PC-3 (cell line): ENCODE results near the gene KDM6B. TPM values are rescaled to one million over a fixed set of nuclear protein-coding genes. Genes with fewer than 3 reads are reported as not detected.

Experiments used
- ATAC-seq: fragments of 200-7000 bp; cut with Tn5 transposase; 2 replicates; pipeline ENCODE4 v1.9.1; 2020; ENCODE audit warnings: mild to moderate bottlenecking, moderate library complexity
- BruUV-seq: library from RNA; stranded (reverse); fragments of 400-500 nt; replicated peaks from 2 replicates; lab custom pipeline; 2021; lab: Mats Ljungman, UMichigan
- CTCF ChIA-PET: fragments of 300-600 bp; sonication (Branson Sonifier 250); formaldehyde crosslinking; loops from one replicate; lab custom pipeline; 2022; ENCODE audit warnings: antibody characterized with exemption; lab: Charles Lee
- POLR2A ChIA-PET: fragments of 300-600 bp; sonication (Branson Sonifier 250); formaldehyde crosslinking; loops from one replicate; lab custom pipeline; 2022; ENCODE audit warnings: antibody characterized with exemption; ENCODE audit not compliant: unreplicated experiment; lab: Charles Lee
- DNase-seq: peaks from one replicate; pipeline ENCODE4 v3.0.0-alpha.2; 2015
- H2AFZ ChIP-seq: fragments of 300-600 bp; sonication (generic); 2 replicates; pipeline ENCODE4 v1.6.0; 2016; ENCODE audit warnings: antibody characterized with exemption, low read length
- H3F3A ChIP-seq: fragments of 300-600 bp; sonication (generic); one replicate; pipeline ENCODE4 v1.6.0; 2017; ENCODE audit warnings: antibody characterized with exemption, low read length, control low read depth, mild to moderate bottlenecking; ENCODE audit not compliant: unreplicated experiment
- H3K27ac ChIP-seq: fragments of 300-600 bp; sonication (generic); 2 replicates; pipeline ENCODE4 v1.5.1; 2016; ENCODE audit warnings: mild to moderate bottlenecking, low read length
- H3K27me3 ChIP-seq: fragments of 300-600 bp; sonication (generic); 2 replicates; pipeline ENCODE4 v1.6.1; 2016; ENCODE audit warnings: low read length, mixed read lengths
- H3K36me3 ChIP-seq: fragments of 300-600 bp; sonication (generic); 2 replicates; pipeline ENCODE4 v1.6.1; 2016; ENCODE audit warnings: low read depth, mixed run types, low read length, mixed read lengths
- H3K4me1 ChIP-seq: fragments of 300-600 bp; sonication (generic); 2 replicates; pipeline ENCODE4 v1.5.1; 2016; ENCODE audit warnings: low read length; ENCODE audit not compliant: insufficient read depth
- H3K4me2 ChIP-seq: fragments of 300-600 bp; sonication (generic); 2 replicates; pipeline ENCODE4 v1.6.0; 2016; ENCODE audit warnings: low read length
- H3K4me3 ChIP-seq: fragments of 300-600 bp; sonication (generic); 2 replicates; pipeline ENCODE4 v1.5.1; 2016; ENCODE audit warnings: mild to moderate bottlenecking, low read length, mixed read lengths
- H3K79me2 ChIP-seq: fragments of 300-600 bp; sonication (generic); 2 replicates; pipeline ENCODE4 v1.6.1; 2017; ENCODE audit warnings: low read length, mixed read lengths
- H3K9ac ChIP-seq: fragments of 300-600 bp; sonication (generic); 2 replicates; pipeline ENCODE4 v1.6.0; 2016; ENCODE audit warnings: mild to moderate bottlenecking, low read length
- H3K9me2 ChIP-seq: fragments of 300-600 bp; sonication (generic); replicated peaks from 2 replicates; pipeline ENCODE4 v1.6.1; 2016; ENCODE audit warnings: mixed run types, low read length, mixed read lengths
- H3K9me3 ChIP-seq: fragments of 300-600 bp; sonication (generic); 2 replicates; pipeline ENCODE4 v1.6.1; 2016; ENCODE audit warnings: low read length, mixed read lengths
- H4K20me1 ChIP-seq: fragments of 300-600 bp; sonication (generic); 2 replicates; pipeline ENCODE4 v1.6.1; 2016; ENCODE audit warnings: low read length, mixed read lengths
- CTCF ChIP-seq: fragments of 300-600 bp; sonication (generic); conservative IDR thresholded peaks from 2 replicates; pipeline ENCODE4 v1.5.1; 2017; ENCODE audit warnings: antibody characterized with exemption, low read depth, mild to moderate bottlenecking, low read length
- EZH2 ChIP-seq: fragments of 300-600 bp; sonication (generic); IDR thresholded peaks from one replicate; pipeline ENCODE4 v1.6.1; 2017; ENCODE audit warnings: antibody characterized with exemption, mild to moderate bottlenecking, low read length; ENCODE audit not compliant: unreplicated experiment
- EZH2phosphoT487 ChIP-seq: fragments of 300-600 bp; sonication (generic); IDR thresholded peaks from 2 replicates; pipeline ENCODE4 v1.6.1; 2018; ENCODE audit warnings: mild to moderate bottlenecking, antibody characterized with exemption, low read length, borderline replicate concordance
- intact Hi-C: fragments of 100-400 bp; cut with micrococcal nuclease; formaldehyde crosslinking; loops from 2 replicates; pipeline ENCODE4 v1.9.0; 2023
- total RNA-seq: library from RNA; depleted of rRNA; stranded (reverse); fragments of >200 nt; gene quantifications from 2 replicates; pipeline ENCODE4 v1.2.3, GENCODE V29; 2014

Gene KDM6B
- total RNA-seq, 1 experiment from 2014 or later: 3.2 TPM

- Histone ChIP-seq H3F3A (no peaks in the 10 kb centered on the region), H3K36me3 (no peaks in the 10 kb centered on the region), H3K27me3 (no peaks in the 10 kb centered on the region), H3K9ac (no peak overlapping the region), H3K79me2 (no peaks in the 10 kb centered on the region), H3K4me3 (no peak overlapping the region), H3K9me3 (no peaks in the 10 kb centered on the region), H3K4me2 (no peak overlapping the region), H3K27ac (no peak overlapping the region), H3K4me1 (no peaks in the 10 kb centered on the region), H4K20me1 (no peaks in the 10 kb centered on the region), H2AFZ (no peak overlapping the region), H3K9me2 (no peaks in the 10 kb centered on the region)
- POLR2A ChIA-PET: no interaction called here
- intact Hi-C loops: loop anchor here (5.0 kb wide), 1 partner anchor 73 kb away; no protein-coding TSS in a partner anchor
- no peak for TF ChIP-seq EZH2
- TF ChIP-seq CTCF: no peak
- no peak for TF ChIP-seq EZH2phosphoT487
- CTCF ChIA-PET: no interaction called here
- DNase-seq: no peak
- no peak for ATAC-seq
- no TSS peak for BruUV-seq
Observed at GRCh38 chr17:7820231-7820630, 13.8 kb upstream of the KDM6B start.

- H3F3A ChIP-seq: no peaks in the 10 kb centered on the region
- H3K27me3 ChIP-seq: no peaks in the 10 kb centered on the region
- no peak overlapping the region for H3K4me2 ChIP-seq
- H3K9ac ChIP-seq: no peak overlapping the region
- H2AFZ ChIP-seq: no peak overlapping the region
- BruUV-seq: no TSS peak
- intact Hi-C loops: loop anchor here (1.0 to 5.0 kb wide), 2 partner anchors 29 to 75 kb away; no protein-coding TSS in a partner anchor
- no peaks in the 10 kb centered on the region for H3K9me2 ChIP-seq
- H3K36me3 ChIP-seq: no peaks in the 10 kb centered on the region
- CTCF ChIA-PET: no interaction called here
- TF ChIP-seq EZH2 (no peak), CTCF (no peak), EZH2phosphoT487 (no peak)
- H3K4me3 ChIP-seq: no peak overlapping the region
- no peaks in the 10 kb centered on the region for H3K9me3 ChIP-seq
- POLR2A ChIA-PET: no interaction called here
- DNase-seq (no peak), ATAC-seq (no peak)
- no peak overlapping the region for H3K27ac ChIP-seq
- H3K4me1 ChIP-seq: no peaks in the 10 kb centered on the region
- no peaks in the 10 kb centered on the region for H3K79me2 ChIP-seq
- H4K20me1 ChIP-seq: no peaks in the 10 kb centered on the region
Observed at GRCh38 chr17:7822126-7822525, 11.9 kb upstream of the KDM6B start.

- no peaks in the 10 kb centered on the region for H3K79me2 ChIP-seq
- no peaks in the 10 kb centered on the region for H3K27me3 ChIP-seq
- ATAC-seq: no peak
- H2AFZ ChIP-seq: no peak overlapping the region
- no peaks in the 10 kb centered on the region for H3K9me2 ChIP-seq
- no peak for DNase-seq
- no peaks in the 10 kb centered on the region for H3K9me3 ChIP-seq
- intact Hi-C loops: loop anchor here (5.0 kb wide), 1 partner anchor 76 kb away; no protein-coding TSS in a partner anchor
- no peak overlapping the region for H3K9ac ChIP-seq
- no peak overlapping the region for H3K27ac ChIP-seq
- ChIA-PET CTCF (interaction anchor here (0.6 kb wide), 1 partner anchor 89 kb away, joined by 3 read pairs; no protein-coding TSS in a partner anchor), POLR2A (no interaction called here)
- BruUV-seq: no TSS peak
- no peaks in the 10 kb centered on the region for H3K4me1 ChIP-seq
- no peak for TF ChIP-seq EZH2phosphoT487
- TF ChIP-seq CTCF: no peak
- no peak for TF ChIP-seq EZH2
- H3F3A ChIP-seq: no peaks in the 10 kb centered on the region
- H4K20me1 ChIP-seq: no peaks in the 10 kb centered on the region
- H3K36me3 ChIP-seq: no peaks in the 10 kb centered on the region
- no peak overlapping the region for H3K4me3 ChIP-seq
- H3K4me2 ChIP-seq: no peak overlapping the region
Observed at GRCh38 chr17:7823581-7824001, 10.4 kb upstream of the KDM6B start.
